DMS 273 (cell line): ENCODE measurements around the gene DPP6.
"Not testable (repeated sequence)": the region's sequence is repeated elsewhere in the genome, so short reads cannot be mapped to it uniquely, and the experiment has no call there.

ENCODE experiments used
- DNase-seq: peaks from one replicate; lab custom pipeline; 2025; ENCODE audit not compliant: unreplicated experiment; lab: John Stamatoyannopoulos, UW

The DPP6 gene

GRCh38 chr7:154072395-154073181 lies 20.4 kb downstream of the DPP6 start:
- not testable (repeated sequence) for DNase-seq

- DNase-seq = not testable (repeated sequence)
Observed at GRCh38 chr7:154078523-154078922, 26.3 kb downstream of the DPP6 start.

- not testable (repeated sequence) for DNase-seq
Observed at GRCh38 chr7:154080249-154080648, 28.1 kb downstream of the DPP6 start.

- DNase-seq = not testable (repeated sequence)
Observed at GRCh38 chr7:154087037-154087725, 35.0 kb downstream of the DPP6 start.

- DNase-seq = not testable (repeated sequence)
Observed at GRCh38 chr7:154092093-154092492, 39.9 kb downstream of the DPP6 start.

GRCh38 chr7:154095201-154095600 lies 43.0 kb downstream of the DPP6 start:
- DNase-seq = not testable (repeated sequence)

GRCh38 chr7:154105063-154105462 lies 52.9 kb downstream of the DPP6 start:
- DNase-seq = not testable (repeated sequence)

GRCh38 chr7:154109615-154110014 lies 57.4 kb downstream of the DPP6 start:
- not testable (repeated sequence) for DNase-seq

- DNase-seq = not testable (repeated sequence)
Observed at GRCh38 chr7:154113732-154114351, 61.6 kb downstream of the DPP6 start.

GRCh38 chr7:154117411-154118390 lies 65.5 kb downstream of the DPP6 start:
- not testable (repeated sequence) for DNase-seq

GRCh38 chr7:154120825-154121224 lies 68.6 kb downstream of the DPP6 start:
- not testable (repeated sequence) for DNase-seq

- DNase-seq = not testable (repeated sequence)
Observed at GRCh38 chr7:154122720-154123119, 70.5 kb downstream of the DPP6 start.

- DNase-seq = not testable (repeated sequence)
Observed at GRCh38 chr7:154123397-154123796, 71.2 kb downstream of the DPP6 start.

GRCh38 chr7:154129142-154129541 lies 76.9 kb downstream of the DPP6 start:
- not testable (repeated sequence) for DNase-seq

GRCh38 chr7:154132617-154133016 lies 80.4 kb downstream of the DPP6 start:
- DNase-seq = not testable (repeated sequence)

GRCh38 chr7:154133703-154134277 lies 81.6 kb downstream of the DPP6 start:
- not testable (repeated sequence) for DNase-seq

- not testable (repeated sequence) for DNase-seq
Observed at GRCh38 chr7:154134698-154135097, 82.5 kb downstream of the DPP6 start.

GRCh38 chr7:154135646-154136045 lies 83.4 kb downstream of the DPP6 start:
- DNase-seq = not testable (repeated sequence)

- not testable (repeated sequence) for DNase-seq
Observed at GRCh38 chr7:154145922-154146706, 93.9 kb downstream of the DPP6 start.
